Calu3 (cell line): ENCODE measurements around the gene SNORC. TPM values are rescaled to one million over a fixed set of nuclear protein-coding genes. Genes with fewer than 3 reads are reported as not detected.

ENCODE experiments used
- BruUV-seq: library from RNA; stranded (reverse); fragments of 400-500 nt; replicated peaks from 2 replicates; lab custom pipeline; 2021; lab: Mats Ljungman, UMichigan
- CTCF ChIA-PET: fragments of 300-600 bp; sonication (Branson Sonifier 250); formaldehyde crosslinking; loops from one replicate; lab custom pipeline; 2022; ENCODE audit warnings: antibody characterized with exemption; lab: Charles Lee
- DNase-seq: peaks from one replicate; pipeline ENCODE4 v3.0.0; 2022
- H3K27ac Mint-ChIP-seq: one replicate; pipeline ENCODE4 v1.8.0; 2022; ENCODE audit warnings: mixed read lengths; ENCODE audit not compliant: unreplicated experiment
- H3K27me3 Mint-ChIP-seq: one replicate; pipeline ENCODE4 v1.8.0; 2022; ENCODE audit warnings: mixed read lengths; ENCODE audit not compliant: unreplicated experiment
- H3K36me3 Mint-ChIP-seq: one replicate; pipeline ENCODE4 v1.8.0; 2022; ENCODE audit warnings: mild to moderate bottlenecking, moderate library complexity, mixed read lengths; ENCODE audit not compliant: insufficient read depth, unreplicated experiment
- H3K4me1 Mint-ChIP-seq: one replicate; pipeline ENCODE4 v1.8.0; 2022; ENCODE audit warnings: mild to moderate bottlenecking, low read depth, mixed read lengths; ENCODE audit not compliant: unreplicated experiment
- H3K4me3 Mint-ChIP-seq: one replicate; pipeline ENCODE4 v1.8.0; 2022; ENCODE audit warnings: mild to moderate bottlenecking, low read depth, moderate library complexity, mixed read lengths; ENCODE audit not compliant: unreplicated experiment
- H3K9me3 Mint-ChIP-seq: one replicate; pipeline ENCODE4 v1.8.0; 2022; ENCODE audit warnings: low read depth, mixed read lengths; ENCODE audit not compliant: unreplicated experiment
- CTCF ChIP-seq: fragments of 200-600 bp; IDR thresholded peaks from one replicate; pipeline ENCODE4 v1.8.0; 2022; ENCODE audit warnings: antibody characterized with exemption; ENCODE audit not compliant: unreplicated experiment
- intact Hi-C: fragments of 100-400 bp; cut with micrococcal nuclease; formaldehyde crosslinking; loops from one replicate; pipeline ENCODE4 v1.10.0; 2022; ENCODE audit not compliant: unreplicated experiment
- total RNA-seq: library from RNA; stranded (reverse); gene quantifications from 2 replicates; pipeline ENCODE4 v1.2.3, GENCODE V29; 2022

Gene SNORC
- total RNA-seq, 1 experiment from 2014 or later, result 4.3 TPM

GRCh38 chr2:232887171-232887850 lies 17.2 kb downstream of the SNORC start:
- CTCF ChIA-PET, result interaction anchor here (0.6 to 0.8 kb wide), 3 partner anchors 17 to 1151 kb away, joined by 3 read pairs; no protein-coding TSS in a partner anchor
- TF ChIP-seq CTCF, result no peak
- Mint-ChIP-seq H3K4me3 (no peak overlapping the region), H3K9me3 (no peaks in the 10 kb centered on the region), H3K4me1 (peaks cover 25% of the 10 kb centered on the region), H3K27me3 (no peaks in the 10 kb centered on the region), H3K27ac (no peak overlapping the region), H3K36me3 (peaks cover 16% of the 10 kb centered on the region)
- DNase-seq, result no peak
- intact Hi-C loops, result no loop called here
- no TSS peak for BruUV-seq

GRCh38 chr2:232888099-232888836 lies 18.2 kb downstream of the SNORC start:
- no peak for DNase-seq
- TF ChIP-seq CTCF, result no peak
- Mint-ChIP-seq H3K36me3 (peaks cover 16% of the 10 kb centered on the region), H3K4me1 (peaks cover 25% of the 10 kb centered on the region), H3K27ac (no peak overlapping the region), H3K27me3 (no peaks in the 10 kb centered on the region), H3K4me3 (no peak overlapping the region), H3K9me3 (no peaks in the 10 kb centered on the region)
- no TSS peak for BruUV-seq
- intact Hi-C loops, result no loop called here
- CTCF ChIA-PET, result no interaction called here

DNA sequence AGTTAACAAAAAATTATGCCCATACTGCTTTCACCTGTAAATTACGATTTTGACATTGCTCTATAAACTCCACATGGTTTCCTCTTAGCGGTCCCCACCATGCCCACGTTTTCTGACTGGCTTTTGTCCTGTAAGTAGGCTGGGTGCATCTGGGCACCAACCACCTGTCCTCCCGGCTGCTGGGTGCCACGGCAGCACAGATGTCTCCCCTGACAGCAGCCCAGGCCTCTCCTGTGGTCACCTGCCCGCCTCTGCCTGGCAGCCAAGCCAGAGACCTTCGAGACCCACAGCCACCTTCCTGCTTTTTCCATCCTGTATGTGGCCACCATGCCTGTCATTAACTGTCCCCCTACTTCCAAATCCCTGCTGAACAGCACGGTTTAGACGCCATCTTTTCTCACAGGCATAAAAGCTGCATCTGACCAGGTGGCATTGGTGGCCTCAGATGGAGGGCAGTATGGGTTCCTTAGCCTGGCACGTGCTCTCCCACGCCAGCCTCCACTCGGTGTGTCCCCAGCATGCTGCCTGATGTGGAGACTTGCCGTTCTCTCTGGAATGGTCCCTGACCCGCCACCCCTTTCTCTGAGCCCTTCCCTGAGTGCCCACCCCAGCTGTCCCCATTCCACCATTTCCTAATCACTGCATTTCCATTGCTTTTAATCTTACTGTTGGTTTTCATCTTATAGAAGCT lies 18.9 kb downstream of the SNORC start:
- DNase-seq, result no peak
- TF ChIP-seq CTCF, result no peak

DNA sequence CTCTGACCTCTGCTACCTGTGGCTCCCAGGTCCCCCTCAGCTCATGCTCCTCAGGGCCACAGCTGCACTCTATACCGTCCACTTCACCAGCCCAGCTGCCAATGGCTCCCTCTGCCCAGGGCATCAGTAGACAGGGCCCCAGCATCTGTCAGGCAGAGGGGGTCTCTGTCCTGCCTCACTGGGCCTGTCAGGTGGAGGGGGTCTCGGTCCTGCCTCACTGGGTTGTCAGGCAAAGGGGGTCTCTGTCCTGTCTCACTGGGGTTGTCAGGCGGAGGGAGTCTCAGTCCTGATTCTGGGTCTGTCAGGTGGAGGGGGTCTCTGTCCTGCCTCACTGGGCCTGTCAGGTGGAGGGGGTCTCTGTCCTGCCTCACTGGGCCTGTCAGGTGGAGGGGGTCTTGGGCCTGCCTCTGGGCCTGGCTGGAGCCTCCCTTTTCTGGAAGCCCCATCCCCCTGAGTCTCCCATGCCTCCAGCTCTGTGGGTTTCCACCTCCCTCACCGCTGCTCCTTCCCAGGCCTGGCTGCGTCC lies 19.9 kb downstream of the SNORC start:
- DNase-seq, result no peak
- peaks cover 25% of the 10 kb centered on the region for H3K4me1 Mint-ChIP-seq
- H3K4me3 Mint-ChIP-seq, result no peak overlapping the region
- TF ChIP-seq CTCF, result no peak
- no peaks in the 10 kb centered on the region for H3K27me3 Mint-ChIP-seq
- CTCF ChIA-PET, result interaction anchor here (0.6 to 0.9 kb wide), 2 partner anchors 139 to 361 kb away, joined by 3 read pairs; partner anchors contain the start of gene ATG16L1
- H3K27ac Mint-ChIP-seq, result no peak overlapping the region
- peaks cover 15% of the 10 kb centered on the region for H3K36me3 Mint-ChIP-seq
- BruUV-seq, result no TSS peak
- H3K9me3 Mint-ChIP-seq, result no peaks in the 10 kb centered on the region
- intact Hi-C loops, result no loop called here

More for the DNA sequence above, 18.9 kb downstream of the SNORC start:
- Mint-ChIP-seq H3K4me3 (no peak overlapping the region), H3K36me3 (peaks cover 16% of the 10 kb centered on the region), H3K4me1 (peaks cover 25% of the 10 kb centered on the region), H3K9me3 (no peaks in the 10 kb centered on the region), H3K27ac (no peak overlapping the region), H3K27me3 (no peaks in the 10 kb centered on the region)
- BruUV-seq, result no TSS peak
- CTCF ChIA-PET, result interaction anchor here (0.6 kb wide), 1 partner anchor 140 kb away, joined by 3 read pairs; no protein-coding TSS in a partner anchor
- intact Hi-C loops, result no loop called here
